Measurements from ENCODE around the gene TOR4A. TPM values are rescaled to one million over a fixed set of nuclear protein-coding genes. Genes with fewer than 3 reads are reported as not detected.

Gene TOR4A
- polyA plus RNA-seq, 4 donors: 3.6 to 10.0 (median 4.9) TPM

GRCh38 chr9:137293094-137293481 lies 15.6 kb downstream of the TOR4A start:
- DNase-seq (ENCODE audit: low read depth in 4 of 4, low spot score in 3 of 4): no peak

GRCh38 chr9:137293482-137294090 lies 16.1 kb downstream of the TOR4A start:
- no peak for DNase-seq (ENCODE audit: low read depth in 4 of 4, low spot score in 3 of 4)

GRCh38 chr9:137294091-137294680 lies 16.7 kb downstream of the TOR4A start:
- no peak for DNase-seq (ENCODE audit: low read depth in 4 of 4, low spot score in 3 of 4)

- DNase-seq (ENCODE audit: low read depth in 4 of 4, low spot score in 3 of 4): no peak
Observed at GRCh38 chr9:137294681-137295237, 17.2 kb downstream of the TOR4A start.

- DNase-seq (ENCODE audit: low read depth in 4 of 4, low spot score in 3 of 4): no peak
Observed at GRCh38 chr9:137295238-137295811, 17.8 kb downstream of the TOR4A start.

- DNase-seq (ENCODE audit: low read depth in 4 of 4, low spot score in 3 of 4): no peak
Observed at GRCh38 chr9:137295849-137296669, 18.5 kb downstream of the TOR4A start.

GRCh38 chr9:137296670-137297664 lies 19.4 kb downstream of the TOR4A start:
- DNase-seq (ENCODE audit: low read depth in 4 of 4, low spot score in 3 of 4): no peak

GRCh38 chr9:137297966-137298365 lies 20.4 kb downstream of the TOR4A start:
- no peak for DNase-seq (ENCODE audit: low read depth in 4 of 4, low spot score in 3 of 4)

GRCh38 chr9:137298401-137299202 lies 21.1 kb downstream of the TOR4A start:
- no peak for DNase-seq (ENCODE audit: low read depth in 4 of 4, low spot score in 3 of 4)

- DNase-seq (ENCODE audit: low read depth in 4 of 4, low spot score in 3 of 4): no peak
Observed at GRCh38 chr9:137299203-137299565, 21.7 kb downstream of the TOR4A start.

- no peak for DNase-seq (ENCODE audit: low read depth in 4 of 4, low spot score in 3 of 4)
Observed at GRCh38 chr9:137299938-137300337, 22.4 kb downstream of the TOR4A start.

GRCh38 chr9:137300567-137301080 lies 23.1 kb downstream of the TOR4A start:
- DNase-seq (ENCODE audit: low read depth in 4 of 4, low spot score in 3 of 4): no peak

- DNase-seq (ENCODE audit: low read depth in 4 of 4, low spot score in 3 of 4): no peak
Observed at GRCh38 chr9:137301081-137301947, 23.8 kb downstream of the TOR4A start.

- DNase-seq (ENCODE audit: low read depth in 4 of 4, low spot score in 3 of 4): no peak
Observed at GRCh38 chr9:137302118-137302448, 24.6 kb downstream of the TOR4A start, which contains the start of gene NRARP. Gene NRARP, minus strand, starts transcription at chr9:137302271. Its CDS starts 343 bp downstream, at chr9:137301928.

- DNase-seq (ENCODE audit: low read depth in 4 of 4, low spot score in 3 of 4): no peak
Observed at GRCh38 chr9:137302449-137303150, 25.1 kb downstream of the TOR4A start.

GRCh38 chr9:137303151-137303892 lies 25.8 kb downstream of the TOR4A start:
- no peak for DNase-seq (ENCODE audit: low read depth in 4 of 4, low spot score in 3 of 4)
